WTC11 (cell line): ENCODE measurements around the gene SLIT3. TPM values are rescaled to one million over a fixed set of nuclear protein-coding genes. Genes with fewer than 3 reads are reported as not detected.
"Not testable (repeated sequence)": the region's sequence is repeated elsewhere in the genome, so short reads cannot be mapped to it uniquely, and the experiment has no call there.

ENCODE experiments used
- ATAC-seq: fragments of 200-7000 bp; cut with Tn5 transposase; 2 replicates; pipeline ENCODE4 v1.10.0; 2021; ENCODE audit warnings: mild to moderate bottlenecking, moderate library complexity
- CTCF ChIA-PET: fragments of 300-600 bp; sonication (Branson Sonifier 250); formaldehyde crosslinking; loops from one replicate; lab custom pipeline; 2021; ENCODE audit warnings: antibody characterized with exemption; lab: Charles Lee
- POLR2A ChIA-PET: fragments of 350-600 bp; sonication (Branson Sonifier 250); formaldehyde crosslinking; loops from one replicate; lab custom pipeline; 2021; ENCODE audit warnings: antibody characterized with exemption; lab: Charles Lee
- DNase-seq: peaks from one replicate; pipeline ENCODE4 v3.0.0; 2021; ENCODE audit warnings: low spot score
- H3K27ac Mint-ChIP-seq: 2 replicates; pipeline ENCODE4 v1.8.0; 2021; ENCODE audit warnings: mixed read lengths
- H3K27me3 Mint-ChIP-seq: 2 replicates; pipeline ENCODE4 v1.8.0; 2021; ENCODE audit warnings: low read depth, mild to moderate bottlenecking, moderate library complexity, mixed read lengths
- H3K36me3 Mint-ChIP-seq: 2 replicates; pipeline ENCODE4 v1.8.0; 2021; ENCODE audit warnings: mixed read lengths
- H3K4me1 Mint-ChIP-seq: 2 replicates; pipeline ENCODE4 v1.8.0; 2022; ENCODE audit warnings: mixed read lengths
- H3K4me3 Mint-ChIP-seq: 2 replicates; pipeline ENCODE4 v1.8.0; 2021; ENCODE audit warnings: mild to moderate bottlenecking, moderate library complexity, mixed read lengths
- H3K9me3 Mint-ChIP-seq: 2 replicates; pipeline ENCODE4 v1.8.0; 2021; ENCODE audit warnings: mixed read lengths
- AFF4 ChIP-seq: sonication (generic); formaldehyde crosslinking; IDR thresholded peaks from 2 replicates; pipeline ENCODE4 v1.8.1; 2023; ENCODE audit warnings: mild to moderate bottlenecking, missing genetic modification reagents, borderline replicate concordance
- AR ChIP-seq: fragments of 250-450 bp; sonication (Bioruptor Pico); IDR thresholded peaks from 2 replicates; pipeline ENCODE4 v1.9.0; 2021; ENCODE audit warnings: mild to moderate bottlenecking
- E2F4 ChIP-seq: sonication (generic); formaldehyde crosslinking; IDR thresholded peaks from 2 replicates; pipeline ENCODE4 v1.8.1; 2022; ENCODE audit warnings: low read depth, mild to moderate bottlenecking, moderate library complexity, missing genetic modification reagents, borderline replicate concordance
- ERG ChIP-seq: fragments of 250-450 bp; sonication (Bioruptor Pico); IDR thresholded peaks from 2 replicates; pipeline ENCODE4 v1.8.0; 2021; ENCODE audit warnings: mild to moderate bottlenecking
- ESRRA ChIP-seq: sonication (generic); formaldehyde crosslinking; IDR thresholded peaks from 2 replicates; pipeline ENCODE4 v1.8.1; 2022; ENCODE audit warnings: mild to moderate bottlenecking, missing genetic modification reagents, borderline replicate concordance
- FOXJ3 ChIP-seq: sonication (generic); formaldehyde crosslinking; IDR thresholded peaks from 2 replicates; pipeline ENCODE4 v1.9.0; 2021; ENCODE audit warnings: missing genetic modification reagents, mild to moderate bottlenecking, borderline replicate concordance
- GABPB1 ChIP-seq: sonication (generic); formaldehyde crosslinking; IDR thresholded peaks from 2 replicates; pipeline ENCODE4 v1.8.1; 2023; ENCODE audit warnings: mild to moderate bottlenecking, missing genetic modification reagents
- GTF2I ChIP-seq: fragments of 250-450 bp; sonication (Bioruptor Pico); conservative IDR thresholded peaks from 2 replicates; pipeline ENCODE4 v1.4.0; 2021; ENCODE audit warnings: mild to moderate bottlenecking
- JUN ChIP-seq: sonication (generic); formaldehyde crosslinking; IDR thresholded peaks from 2 replicates; pipeline ENCODE4 v1.8.0; 2023; ENCODE audit warnings: mild to moderate bottlenecking, missing genetic modification reagents
- KAT7 ChIP-seq: sonication (generic); formaldehyde crosslinking; IDR thresholded peaks from 2 replicates; pipeline ENCODE4 v1.8.1; 2023; ENCODE audit warnings: missing genetic modification reagents, mild to moderate bottlenecking, borderline replicate concordance
- NFATC4 ChIP-seq: fragments of 250-450 bp; sonication (Bioruptor Pico); IDR thresholded peaks from 2 replicates; pipeline ENCODE4 v1.9.0; 2021; ENCODE audit warnings: mild to moderate bottlenecking
- NR1H2 ChIP-seq: sonication (generic); formaldehyde crosslinking; IDR thresholded peaks from 2 replicates; pipeline ENCODE4 v1.9.0; 2021; ENCODE audit warnings: mild to moderate bottlenecking, moderate library complexity, missing genetic modification reagents
- SOX15 ChIP-seq: fragments of 250-450 bp; sonication (Bioruptor Pico); IDR thresholded peaks from 2 replicates; pipeline ENCODE4 v1.9.0; 2021; ENCODE audit warnings: mild to moderate bottlenecking
- USF1 ChIP-seq: sonication (generic); formaldehyde crosslinking; IDR thresholded peaks from 2 replicates; pipeline ENCODE4 v1.8.0; 2022; ENCODE audit warnings: mild to moderate bottlenecking, missing genetic modification reagents
- ZMAT4 ChIP-seq: fragments of 250-450 bp; sonication (Bioruptor Pico); IDR thresholded peaks from 2 replicates; pipeline ENCODE4 v1.9.0; 2021; ENCODE audit warnings: mild to moderate bottlenecking
- ZNF232 ChIP-seq: sonication (generic); formaldehyde crosslinking; IDR thresholded peaks from 2 replicates; pipeline ENCODE4 v1.8.0; 2022; ENCODE audit warnings: mild to moderate bottlenecking, missing genetic modification reagents
- ZNF396 ChIP-seq: fragments of 250-450 bp; sonication (Bioruptor Pico); IDR thresholded peaks from 2 replicates; pipeline ENCODE4 v1.8.0; 2021; ENCODE audit warnings: mild to moderate bottlenecking, moderate library complexity, borderline replicate concordance
- ZNF416 ChIP-seq: fragments of 250-450 bp; sonication (Bioruptor Pico); IDR thresholded peaks from 2 replicates; pipeline ENCODE4 v1.9.0; 2021; ENCODE audit warnings: mild to moderate bottlenecking, inconsistent platforms
- ZNF671 ChIP-seq: fragments of 250-450 bp; sonication (Bioruptor Pico); IDR thresholded peaks from 2 replicates; pipeline ENCODE4 v1.8.0; 2021; ENCODE audit warnings: mild to moderate bottlenecking
- total RNA-seq: library from RNA; stranded (reverse); gene quantifications from 3 replicates; pipeline ENCODE4 v1.2.3, GENCODE V29; 2021

SLIT3 gene
- total RNA-seq, 1 experiment from 2014 or later: 1.9 TPM

- no peak for DNase-seq
- H3K9me3 Mint-ChIP-seq: peaks cover 33% of the 10 kb centered on the region
- peak; percentile 43; the same call in 1 of the 2 replicates for ATAC-seq
- no peaks in the 10 kb centered on the region for H3K36me3 Mint-ChIP-seq
- no peak for TF ChIP-seq AR (CRISPR knock-in tag)
- no peak for TF ChIP-seq USF1
- no peak for TF ChIP-seq GABPB1 (CRISPR knock-in tag)
- no peak for TF ChIP-seq ZNF396 (CRISPR knock-in tag)
- no peak for TF ChIP-seq ZNF232
- no peak for TF ChIP-seq ZNF671 (CRISPR knock-in tag)
- no peaks in the 10 kb centered on the region; the same call in 1 of the 2 replicates for H3K27me3 Mint-ChIP-seq
- peaks cover 14% of the 10 kb centered on the region for H3K4me1 Mint-ChIP-seq
- POLR2A ChIA-PET: no interaction called here
- H3K27ac Mint-ChIP-seq: no peak overlapping the region
- H3K4me3 Mint-ChIP-seq: no peak overlapping the region
- CTCF ChIA-PET: no interaction called here
Observed at GRCh38 chr5:169106911-169107706, 193.8 kb downstream of the SLIT3 start.

- H3K27ac Mint-ChIP-seq, H3K36me3 Mint-ChIP-seq, CTCF ChIA-PET, H3K4me3 Mint-ChIP-seq, ATAC-seq, H3K27me3 Mint-ChIP-seq, POLR2A ChIA-PET, DNase-seq: not testable (repeated sequence)
- H3K9me3 Mint-ChIP-seq: peaks cover 33% of the 10 kb centered on the region
- H3K4me1 Mint-ChIP-seq: peaks cover 26% of the 10 kb centered on the region
Observed at GRCh38 chr5:169105582-169105981, 195.4 kb downstream of the SLIT3 start.

- peaks cover 32% of the 10 kb centered on the region for H3K9me3 Mint-ChIP-seq
- no peak overlapping the region for H3K27ac Mint-ChIP-seq
- TF ChIP-seq AFF4 (CRISPR knock-in tag) (no peak), JUN (CRISPR knock-in tag) (no peak), NR1H2 (CRISPR knock-in tag) (no peak), FOXJ3 (CRISPR knock-in tag) (no peak), SOX15 (CRISPR knock-in tag) (no peak), ZMAT4 (CRISPR knock-in tag) (no peak), KAT7 (CRISPR knock-in tag) (no peak), GTF2I (CRISPR knock-in tag) (no peak), ZNF416 (CRISPR knock-in tag) (no peak), E2F4 (CRISPR knock-in tag) (no peak), ESRRA (CRISPR knock-in tag) (no peak), ERG (no peak), NFATC4 (no peak), ZNF671 (CRISPR knock-in tag) (no peak)
- TF ChIP-seq, all 79 proteins: peak for 0
- H3K4me1 Mint-ChIP-seq: peaks cover 31% of the 10 kb centered on the region
- no peaks in the 10 kb centered on the region; the same call in 1 of the 2 replicates for H3K27me3 Mint-ChIP-seq
- CTCF ChIA-PET: no interaction called here
- DNase-seq (no peak), ATAC-seq (no peak)
- no peaks in the 10 kb centered on the region for H3K36me3 Mint-ChIP-seq
- no peak overlapping the region for H3K4me3 Mint-ChIP-seq
- POLR2A ChIA-PET: no interaction called here
Observed at GRCh38 chr5:169104937-169105494, 195.9 kb downstream of the SLIT3 start.
